Effector CD8-positive, alpha-beta T cell (primary cell): ENCODE measurements around the gene ARID3B.
A peak's percentile ranks its signal among the peaks of the same experiment; 100 is the strongest.
"Not testable (repeated sequence)": the region's sequence is repeated elsewhere in the genome, so short reads cannot be mapped to it uniquely, and the experiment has no call there.

Source experiments
- DNase-seq: peaks from one replicate; lab custom pipeline; 2025; lab: John Stamatoyannopoulos, UW

ARID3B gene

DNA sequence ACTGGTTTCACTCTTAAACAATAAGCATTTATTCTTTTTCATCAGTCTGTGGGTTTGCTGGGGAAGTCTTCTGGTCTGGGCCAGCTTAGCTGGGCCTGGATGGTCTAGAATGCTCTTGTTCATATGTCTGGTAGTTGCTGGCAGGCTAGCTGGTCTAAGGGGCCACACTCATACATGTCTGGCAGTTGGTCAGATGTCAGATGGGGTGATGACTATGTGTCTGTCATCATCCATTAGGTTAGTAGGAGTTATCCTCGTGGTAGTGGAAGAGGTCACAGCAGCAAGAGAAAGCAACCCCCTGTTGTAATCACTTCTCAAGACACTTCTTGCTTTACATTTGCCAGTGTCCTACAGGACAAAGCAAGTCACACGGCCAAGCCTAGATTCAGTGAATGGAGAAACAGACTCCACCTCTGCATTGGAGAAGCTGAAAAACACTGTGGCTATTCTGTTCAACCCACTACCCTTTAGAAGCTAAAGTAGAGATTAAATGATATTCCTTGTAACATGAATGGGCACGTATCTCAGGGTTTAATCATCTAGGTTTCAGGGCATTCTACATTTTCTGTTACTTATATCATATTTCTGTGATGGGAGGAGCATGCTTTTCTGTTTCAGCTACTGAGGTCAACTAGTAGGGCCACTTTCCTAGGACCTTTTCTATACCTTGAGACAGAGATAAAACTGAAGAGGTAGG is 5.5 kb upstream of the ARID3B start:
- DNase-seq: no peak

DNA sequence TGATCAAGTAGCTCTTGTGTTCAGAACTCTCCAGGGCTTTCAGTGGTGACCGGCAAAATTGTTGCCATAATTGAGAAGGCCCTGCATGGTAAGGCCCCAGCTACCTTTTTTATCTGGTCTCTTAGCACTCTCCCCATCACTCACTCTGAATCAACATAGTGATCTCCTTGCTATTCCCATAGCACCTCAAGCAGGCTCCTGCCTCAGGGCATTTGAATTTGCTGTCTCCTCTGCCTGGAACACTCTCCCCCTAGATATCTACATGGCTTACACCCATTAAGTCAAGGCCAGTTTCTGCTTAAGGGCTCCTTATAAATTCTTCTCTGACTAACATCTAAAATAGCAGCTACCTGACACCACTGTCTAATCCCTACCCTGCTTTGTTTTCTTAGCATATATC is 3.3 kb upstream of the ARID3B start:
- DNase-seq: no peak

- DNase-seq: not testable (repeated sequence)
Observed at GRCh38 chr15:74539521-74539920, 1.5 kb upstream of the ARID3B start.

- DNase-seq: no peak
Observed at GRCh38 chr15:74540161-74540760, 759 bp upstream of the ARID3B start.

DNA sequence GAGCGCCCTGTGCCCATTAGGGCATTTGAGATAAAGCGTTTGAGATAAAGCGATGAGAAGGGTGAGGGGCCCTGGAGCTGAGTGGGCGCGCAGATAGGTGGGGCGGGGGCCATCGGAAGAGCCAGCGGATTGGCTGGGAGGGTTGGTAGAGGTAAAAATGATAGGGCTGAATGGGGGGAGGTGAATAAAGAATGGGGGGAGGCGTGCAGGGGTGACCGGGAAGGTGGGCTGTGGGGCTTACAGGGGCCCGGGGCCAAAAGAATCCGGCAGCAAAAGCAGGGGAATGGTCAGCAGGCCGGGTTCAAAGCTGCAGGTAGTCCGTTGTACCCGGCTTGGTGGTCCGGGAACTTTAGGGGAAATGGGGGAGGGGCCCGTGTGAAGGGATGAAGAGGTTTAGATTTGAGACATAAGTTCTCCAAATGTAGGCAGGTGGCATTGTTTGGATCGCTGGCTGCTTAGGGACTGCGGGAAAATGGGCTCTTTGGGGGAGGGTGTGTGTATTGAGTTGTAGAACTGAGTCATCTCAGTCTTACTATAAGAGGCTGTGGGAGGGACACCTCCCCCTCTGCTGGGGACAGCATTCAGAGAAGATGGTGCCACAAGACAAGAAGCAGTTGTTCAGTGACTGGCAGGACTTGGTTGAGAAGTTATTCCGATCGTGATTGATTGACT is 610 bp downstream of the ARID3B start:
- DNase-seq: peak; percentile 31

- no peak for DNase-seq
Observed at GRCh38 chr15:74542166-74543042, 1.4 kb downstream of the ARID3B start.

DNA sequence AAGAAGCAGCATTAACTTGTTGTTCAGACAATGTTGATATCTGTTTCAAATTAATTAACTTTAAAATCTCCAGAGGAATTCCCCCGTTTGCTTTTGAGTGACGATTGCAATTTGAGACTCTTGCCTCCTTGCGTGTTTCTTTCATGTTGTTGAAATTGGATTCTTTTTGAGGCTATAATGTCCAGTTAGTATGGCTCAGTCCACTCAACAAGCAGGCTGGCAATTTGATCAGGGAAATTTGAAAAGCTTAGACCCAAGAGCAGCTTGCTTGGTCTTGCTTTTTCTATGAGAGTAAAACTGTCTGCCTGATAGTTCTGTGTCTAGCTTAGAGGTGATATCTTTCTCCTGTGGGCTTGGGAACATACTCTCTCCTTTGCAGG is 2.0 kb downstream of the ARID3B start:
- no peak for DNase-seq

DNA sequence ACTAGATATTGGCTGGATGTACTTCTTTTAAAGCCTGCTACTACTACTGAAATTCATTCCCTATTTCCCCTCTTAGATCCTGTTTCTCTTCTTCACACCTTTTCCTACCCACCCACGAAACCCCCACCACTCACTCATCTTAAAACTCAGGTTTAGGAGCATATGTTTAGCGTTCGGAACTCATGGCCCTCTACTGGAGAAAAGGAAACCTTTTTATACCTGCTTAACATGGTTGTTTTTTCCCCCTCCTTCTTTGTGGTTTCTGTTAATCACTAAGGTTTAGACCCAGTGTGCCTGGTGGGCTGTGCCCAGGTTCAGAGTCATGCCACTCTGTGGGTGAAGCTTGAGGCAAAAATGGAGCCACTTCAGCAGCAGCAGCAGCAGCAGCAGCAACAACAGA is 2.6 kb downstream of the ARID3B start:
- DNase-seq: no peak

- no peak for DNase-seq
Observed at GRCh38 chr15:74545086-74545485, 4.1 kb downstream of the ARID3B start.

DNA sequence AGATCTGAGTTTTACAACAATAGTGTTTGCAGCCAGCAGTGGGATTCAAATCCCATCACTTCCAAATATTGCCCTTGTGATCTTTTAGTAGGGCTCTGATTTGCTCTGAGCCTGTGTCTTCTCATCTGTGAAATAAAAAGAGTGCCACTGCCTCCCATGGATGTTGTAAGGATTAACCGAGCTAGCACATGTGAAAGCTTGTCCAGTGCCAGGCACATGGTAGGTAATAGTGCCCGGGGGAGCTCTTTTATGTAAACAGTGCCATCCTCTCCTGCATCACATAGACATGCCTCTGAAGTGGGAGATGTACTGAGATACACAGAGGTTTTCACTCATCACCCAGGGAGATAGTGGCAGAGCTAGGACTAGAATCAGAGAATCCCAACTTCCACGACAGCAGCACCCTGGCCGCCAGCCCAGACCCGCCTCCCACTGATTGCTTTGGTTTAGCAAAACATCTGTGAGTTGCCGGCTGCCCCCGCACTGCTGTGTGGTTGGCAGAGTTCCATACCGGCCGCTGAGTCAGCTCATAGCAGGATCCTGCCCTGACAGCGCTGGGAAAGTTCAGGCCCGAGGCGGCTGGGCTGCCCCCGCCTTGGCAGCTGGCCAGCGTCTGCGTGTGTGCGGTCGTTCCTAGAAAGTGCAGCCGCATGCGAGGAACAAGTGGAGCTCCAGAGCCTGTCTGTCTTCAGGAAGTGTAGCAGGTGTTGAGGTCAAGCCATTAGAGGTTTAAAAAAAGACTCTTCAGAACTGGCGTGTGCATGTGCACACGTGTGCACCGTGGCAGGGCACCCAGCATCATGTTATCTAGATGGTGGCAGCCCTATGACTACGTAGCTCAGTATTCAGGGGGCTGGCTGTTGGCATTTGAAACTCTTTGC is 5.0 kb downstream of the ARID3B start:
- DNase-seq: peak; percentile 79

DNA sequence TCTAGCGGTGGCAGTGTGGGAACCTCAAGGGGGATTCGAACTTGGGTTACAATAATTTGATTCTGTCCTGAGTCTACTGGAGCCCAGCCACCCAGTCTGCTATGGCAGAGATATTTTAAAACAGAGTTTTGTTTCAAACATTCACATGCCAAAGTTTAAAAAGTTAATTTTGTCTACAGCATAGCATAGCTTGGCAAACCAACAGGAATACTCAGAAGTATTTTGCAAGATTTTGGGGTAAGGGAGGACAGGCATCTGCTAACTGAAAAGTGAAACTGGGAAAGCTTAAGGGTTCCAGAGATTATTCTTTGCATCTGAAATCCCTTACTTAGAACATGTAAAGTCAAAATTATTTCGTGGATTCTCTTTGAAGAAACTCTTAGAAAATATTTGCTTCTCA is 6.6 kb downstream of the ARID3B start:
- no peak for DNase-seq

DNA sequence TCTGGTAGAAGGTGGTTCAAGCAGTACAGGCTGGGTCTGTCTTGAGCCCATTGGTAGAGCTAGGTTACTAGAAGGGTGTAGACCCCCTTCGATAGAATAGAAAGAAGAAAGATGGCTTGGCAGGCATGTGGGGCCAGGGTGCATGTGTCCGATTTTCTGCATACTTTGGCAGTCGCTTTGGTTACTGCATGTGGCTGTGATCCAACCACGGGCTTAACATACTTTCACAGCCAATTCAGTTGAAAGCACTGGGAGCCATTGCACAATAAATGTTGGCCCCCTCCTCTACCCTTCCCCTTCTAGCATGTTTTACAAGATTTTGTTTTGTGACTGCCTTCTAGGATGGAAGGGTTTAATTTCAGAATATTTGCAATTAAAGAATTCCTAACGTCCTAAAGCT is 7.2 kb downstream of the ARID3B start:
- DNase-seq: no peak

DNA sequence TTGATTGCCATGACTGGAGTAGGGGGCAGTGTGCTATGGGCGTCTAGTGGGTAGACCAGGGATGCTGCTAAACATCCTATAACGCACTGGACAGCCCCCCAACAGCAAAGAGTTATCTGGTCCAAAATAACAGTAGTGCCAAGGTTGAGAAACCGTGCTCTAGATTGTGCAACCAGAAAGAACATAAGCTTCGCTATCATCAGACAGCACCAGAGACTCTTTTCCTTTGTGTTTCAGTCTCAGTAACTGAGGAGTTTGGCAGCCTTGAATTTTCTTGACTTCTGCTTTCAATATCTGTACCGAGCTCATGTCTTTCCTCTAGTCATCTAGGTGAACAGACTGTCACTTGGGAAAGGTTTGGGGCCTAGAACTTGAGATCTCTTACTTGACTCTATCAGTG is 8.8 kb downstream of the ARID3B start:
- DNase-seq: no peak

DNA sequence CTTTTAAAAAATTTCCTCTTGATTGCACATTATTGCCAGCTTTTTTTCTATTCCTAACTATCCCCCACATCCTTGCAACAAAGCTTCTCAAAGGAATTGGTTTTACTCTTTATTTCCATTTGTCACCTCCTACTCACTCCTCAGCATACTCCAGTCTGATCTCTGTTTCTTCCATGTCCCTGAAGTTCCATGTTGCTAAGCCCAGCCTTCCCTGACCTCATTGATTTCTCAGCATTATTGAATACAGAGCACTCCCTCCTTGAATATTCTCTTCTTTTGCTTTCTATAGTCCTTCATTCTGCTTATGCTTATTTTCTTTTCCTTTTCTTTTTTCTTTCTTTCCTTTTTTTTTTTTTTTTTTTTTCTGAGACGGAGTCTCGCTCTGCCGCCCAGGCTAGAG is 10.7 kb downstream of the ARID3B start:
- no peak for DNase-seq

GRCh38 chr15:74552773-74553441 is 11.9 kb downstream of the ARID3B start:
- no peak for DNase-seq

- DNase-seq: no peak
Observed at GRCh38 chr15:74555192-74555591, 14.2 kb downstream of the ARID3B start.

DNA sequence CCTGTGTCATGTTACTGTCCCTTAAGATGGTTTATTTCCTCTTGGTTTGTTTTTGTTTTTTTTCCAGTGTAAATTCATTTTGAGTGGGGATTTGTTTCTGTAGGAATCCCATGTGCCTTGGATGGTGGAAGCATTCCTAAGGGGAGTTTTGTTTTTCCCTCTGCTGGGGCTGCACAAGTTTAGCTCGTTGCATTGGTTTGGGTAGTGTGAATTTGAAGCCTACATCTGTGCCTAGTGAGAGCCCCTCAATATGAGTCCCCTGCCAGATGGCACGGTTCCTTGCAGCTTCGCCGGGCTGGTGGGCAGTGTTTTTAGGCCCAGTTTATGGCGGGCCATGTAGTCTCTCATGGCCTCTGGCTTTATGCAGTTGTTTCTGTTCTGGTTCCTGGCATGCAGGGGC is 17.7 kb downstream of the ARID3B start:
- DNase-seq: no peak

GRCh38 chr15:74563442-74563841 is 22.4 kb downstream of the ARID3B start:
- no peak for DNase-seq

DNA sequence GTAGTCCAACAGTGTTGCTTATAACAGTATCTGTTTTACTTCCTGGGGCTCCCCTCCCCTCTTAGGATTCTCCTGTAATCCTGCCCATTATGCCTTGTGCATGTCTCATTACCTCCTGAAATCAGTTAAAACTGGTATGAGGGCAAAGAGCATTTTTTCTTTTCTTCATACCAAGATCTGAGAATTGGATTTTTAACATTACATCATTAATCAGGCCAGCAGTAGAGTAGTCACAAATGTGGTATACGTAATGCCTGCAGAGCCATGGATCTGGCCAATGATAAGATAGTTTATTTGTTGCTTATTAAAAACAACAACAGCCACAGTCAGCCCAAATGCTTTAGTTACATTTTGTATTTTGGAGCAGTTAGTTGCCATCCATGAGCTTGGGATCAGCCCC is 23.2 kb downstream of the ARID3B start:
- no peak for DNase-seq

- no peak for DNase-seq
Observed at GRCh38 chr15:74565381-74566085, 24.5 kb downstream of the ARID3B start.
